8988T (cell line): ENCODE data around the gene PHF13.
"Not testable (repeated sequence)": the region's sequence is repeated elsewhere in the genome, so short reads cannot be mapped to it uniquely, and the experiment has no call there.

Source experiments
- DNase-seq: peaks from one replicate; pipeline ENCODE4 v3.0.0; 2011

PHF13 gene

GRCh38 chr1:6632588-6633514 is 19.3 kb downstream of the PHF13 start:
- DNase-seq, result no peak

- DNase-seq, result peak; percentile 81
Observed at GRCh38 chr1:6634371-6635052, 21.0 kb downstream of the PHF13 start.

GRCh38 chr1:6635161-6635909 is 21.8 kb downstream of the PHF13 start:
- DNase-seq, result no peak

- DNase-seq, result no peak
Observed at GRCh38 chr1:6635910-6636760, 22.6 kb downstream of the PHF13 start.

- DNase-seq, result not testable (repeated sequence)
Observed at GRCh38 chr1:6636778-6637177, 23.2 kb downstream of the PHF13 start.

- no peak for DNase-seq
Observed at GRCh38 chr1:6637770-6638169, 24.2 kb downstream of the PHF13 start.

GRCh38 chr1:6638226-6638625 is 24.7 kb downstream of the PHF13 start:
- DNase-seq, result no peak

- DNase-seq, result not testable (repeated sequence)
Observed at GRCh38 chr1:6640867-6641266, 27.3 kb downstream of the PHF13 start.

- no peak for DNase-seq
Observed at GRCh38 chr1:6645018-6645417, 31.5 kb downstream of the PHF13 start.

- DNase-seq, result no peak
Observed at GRCh38 chr1:6646499-6647148, 33.1 kb downstream of the PHF13 start.

- DNase-seq, result no peak
Observed at GRCh38 chr1:6648556-6648955, 35.0 kb downstream of the PHF13 start.

GRCh38 chr1:6651909-6652308 is 38.4 kb downstream of the PHF13 start:
- DNase-seq, result no peak

- no peak for DNase-seq
Observed at GRCh38 chr1:6652986-6653385, 39.5 kb downstream of the PHF13 start.

- DNase-seq, result no peak
Observed at GRCh38 chr1:6653436-6654290, 40.1 kb downstream of the PHF13 start.

- DNase-seq, result no peak
Observed at GRCh38 chr1:6657138-6657537, 43.6 kb downstream of the PHF13 start.

- DNase-seq, result no peak
Observed at GRCh38 chr1:6658359-6659060, 45.0 kb downstream of the PHF13 start.

- DNase-seq, result no peak
Observed at GRCh38 chr1:6660415-6661049, 47.0 kb downstream of the PHF13 start.

- not testable (repeated sequence) for DNase-seq
Observed at GRCh38 chr1:6662468-6662867, 48.9 kb downstream of the PHF13 start.

GRCh38 chr1:6666696-6667095 is 53.2 kb downstream of the PHF13 start:
- no peak for DNase-seq

GRCh38 chr1:6667139-6667538 is 53.6 kb downstream of the PHF13 start:
- no peak for DNase-seq
